C4-2B (cell line): ENCODE measurements around the gene PRSS12.
"Not testable (repeated sequence)": the region's sequence is repeated elsewhere in the genome, so short reads cannot be mapped to it uniquely, and the experiment has no call there.

Experiments used
- H3K27ac ChIP-seq: fragments of 450-650 bp; 2 replicates; pipeline ENCODE4 v1.5.1; 2017
- ZFX ChIP-seq: fragments of 450-650 bp; IDR thresholded peaks from 2 replicates; pipeline ENCODE4 v1.6.1; 2017
- TF ChIP-seq, protein P1 (sequence below): fragments of 450-650 bp; conservative IDR thresholded peaks from 2 replicates; pipeline ENCODE4 v1.5.1; 2017; ENCODE audit warnings: mild to moderate bottlenecking

PRSS12 gene

DNA sequence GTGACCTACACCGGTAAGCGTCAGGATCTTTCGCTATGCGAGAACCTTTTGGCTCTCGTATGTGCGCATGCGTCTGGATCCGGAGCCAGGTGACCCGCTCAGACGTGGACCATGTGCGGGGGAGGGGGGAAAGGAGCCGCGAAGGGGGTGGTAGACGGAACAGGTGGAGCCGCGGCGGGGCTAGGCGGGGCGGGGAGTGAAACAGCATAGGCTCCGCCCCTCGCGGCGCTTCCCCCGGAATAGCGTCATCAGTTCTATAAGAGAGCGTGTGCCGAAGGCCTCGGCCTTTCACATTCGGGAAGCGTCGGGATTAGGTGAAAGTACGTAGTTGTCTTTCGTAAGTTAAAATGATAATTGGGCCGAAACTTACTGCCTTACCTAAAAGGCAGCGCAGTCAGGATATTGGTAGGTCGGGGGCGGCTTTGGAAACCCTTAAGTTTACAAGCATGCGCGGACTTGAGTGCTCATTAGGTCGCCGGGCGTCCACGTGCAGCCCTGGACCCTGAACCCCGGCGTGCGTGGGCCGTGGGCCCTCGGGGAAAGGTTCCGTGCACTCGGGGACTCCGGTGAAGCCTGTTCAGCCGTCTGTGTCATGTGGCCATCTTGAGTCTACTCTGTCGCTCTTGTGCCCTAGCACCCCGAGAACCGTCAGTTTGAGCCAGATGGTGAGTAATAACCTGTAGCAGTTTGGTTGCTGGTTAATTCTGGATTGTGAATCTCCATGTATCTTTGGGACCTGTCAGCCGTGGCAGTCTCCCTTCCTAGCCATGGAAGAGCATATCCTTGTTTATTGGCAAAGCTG is 74.1 kb downstream of the PRSS12 start:
- TF ChIP-seq, protein P1, sequence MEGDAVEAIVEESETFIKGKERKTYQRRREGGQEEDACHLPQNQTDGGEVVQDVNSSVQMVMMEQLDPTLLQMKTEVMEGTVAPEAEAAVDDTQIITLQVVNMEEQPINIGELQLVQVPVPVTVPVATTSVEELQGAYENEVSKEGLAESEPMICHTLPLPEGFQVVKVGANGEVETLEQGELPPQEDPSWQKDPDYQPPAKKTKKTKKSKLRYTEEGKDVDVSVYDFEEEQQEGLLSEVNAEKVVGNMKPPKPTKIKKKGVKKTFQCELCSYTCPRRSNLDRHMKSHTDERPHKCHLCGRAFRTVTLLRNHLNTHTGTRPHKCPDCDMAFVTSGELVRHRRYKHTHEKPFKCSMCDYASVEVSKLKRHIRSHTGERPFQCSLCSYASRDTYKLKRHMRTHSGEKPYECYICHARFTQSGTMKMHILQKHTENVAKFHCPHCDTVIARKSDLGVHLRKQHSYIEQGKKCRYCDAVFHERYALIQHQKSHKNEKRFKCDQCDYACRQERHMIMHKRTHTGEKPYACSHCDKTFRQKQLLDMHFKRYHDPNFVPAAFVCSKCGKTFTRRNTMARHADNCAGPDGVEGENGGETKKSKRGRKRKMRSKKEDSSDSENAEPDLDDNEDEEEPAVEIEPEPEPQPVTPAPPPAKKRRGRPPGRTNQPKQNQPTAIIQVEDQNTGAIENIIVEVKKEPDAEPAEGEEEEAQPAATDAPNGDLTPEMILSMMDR = no peak
- TF ChIP-seq ZFX = peak; percentile 83
- peak overlapping the region; percentile 99 for H3K27ac ChIP-seq

DNA sequence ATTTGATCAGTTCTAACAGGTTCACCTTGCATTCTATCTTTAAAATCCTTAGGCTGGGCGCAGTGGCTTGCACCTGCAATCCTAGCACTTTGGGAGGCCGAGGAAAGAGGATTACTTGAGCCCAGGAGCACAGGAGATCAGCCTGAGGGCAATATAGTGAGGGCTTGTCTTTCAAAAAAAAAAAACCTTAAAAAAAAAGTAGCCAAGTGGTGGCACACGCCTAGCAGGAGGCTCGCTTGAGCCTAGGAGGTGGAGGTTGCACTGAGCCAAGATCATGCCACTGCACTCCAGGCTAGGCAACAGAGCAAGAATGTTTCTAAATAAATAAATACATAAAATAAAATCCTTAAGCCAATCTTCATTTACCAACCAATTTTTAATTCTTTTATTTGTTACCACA is 75.6 kb downstream of the PRSS12 start:
- no peak overlapping the region for H3K27ac ChIP-seq

DNA sequence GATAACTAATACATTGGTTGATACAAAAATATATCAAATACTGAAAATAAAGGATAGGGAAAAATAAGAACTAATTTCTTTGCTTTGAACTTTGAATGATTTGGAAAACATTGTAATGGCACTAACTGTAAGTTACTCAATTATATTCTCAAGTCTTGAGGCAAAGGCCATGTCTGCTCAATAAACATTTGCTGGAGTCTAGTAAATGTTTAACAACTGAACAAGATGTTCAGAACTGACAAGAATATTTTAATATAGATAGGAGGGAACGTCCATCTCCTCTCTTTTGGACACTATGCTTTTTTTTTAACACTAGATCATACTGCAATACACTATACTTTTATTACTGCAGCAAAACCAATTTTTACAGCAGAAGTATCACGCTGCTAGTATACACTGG is 76.2 kb downstream of the PRSS12 start:
- TF ChIP-seq, protein P1 = no peak
- no peak for TF ChIP-seq ZFX
- H3K27ac ChIP-seq = no peak overlapping the region

More for the DNA sequence above, 75.6 kb downstream of the PRSS12 start:
- no peak for TF ChIP-seq ZFX
- TF ChIP-seq, protein P1 = no peak

DNA sequence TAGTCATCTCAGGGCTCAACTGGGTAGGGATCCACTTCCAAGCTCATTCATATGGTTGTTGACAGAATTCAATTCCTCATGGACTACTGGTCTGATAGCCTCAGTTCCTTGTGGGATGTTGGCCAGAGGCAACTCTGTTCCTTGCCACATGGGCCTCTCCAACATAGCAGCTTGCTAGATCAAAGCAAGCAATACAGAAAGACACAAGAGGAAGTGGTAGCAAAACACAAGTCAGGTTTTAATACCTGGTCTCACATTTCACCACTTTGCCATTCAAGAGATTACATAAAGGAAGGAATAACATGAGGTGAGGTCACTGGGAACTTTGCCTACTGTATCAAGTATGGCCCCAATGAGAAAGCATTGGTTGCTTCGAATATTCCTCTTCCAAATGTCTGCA is 79.2 kb downstream of the PRSS12 start:
- no peak overlapping the region for H3K27ac ChIP-seq
- no peak for TF ChIP-seq ZFX
- TF ChIP-seq, protein P1 = no peak

DNA sequence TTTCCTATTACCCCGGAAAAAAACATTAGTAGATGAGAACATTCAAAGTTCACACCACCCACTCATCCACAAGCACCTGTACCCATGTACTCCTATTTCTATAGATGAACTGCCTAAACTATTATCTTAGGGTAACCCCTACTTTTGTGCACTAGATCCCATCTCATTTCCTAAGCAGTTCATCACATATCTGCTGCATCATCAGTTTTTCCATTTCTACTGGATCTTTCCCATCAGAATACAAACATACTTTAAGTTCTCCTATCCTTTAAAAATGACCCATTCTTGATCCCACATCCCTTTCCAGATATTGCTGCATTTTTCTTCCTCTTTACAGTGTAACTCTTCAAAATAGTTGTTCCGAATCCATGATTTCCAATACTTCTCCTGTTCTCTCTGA is 81.0 kb downstream of the PRSS12 start:
- TF ChIP-seq, protein P1 = no peak
- no peak for TF ChIP-seq ZFX
- no peak overlapping the region for H3K27ac ChIP-seq

DNA sequence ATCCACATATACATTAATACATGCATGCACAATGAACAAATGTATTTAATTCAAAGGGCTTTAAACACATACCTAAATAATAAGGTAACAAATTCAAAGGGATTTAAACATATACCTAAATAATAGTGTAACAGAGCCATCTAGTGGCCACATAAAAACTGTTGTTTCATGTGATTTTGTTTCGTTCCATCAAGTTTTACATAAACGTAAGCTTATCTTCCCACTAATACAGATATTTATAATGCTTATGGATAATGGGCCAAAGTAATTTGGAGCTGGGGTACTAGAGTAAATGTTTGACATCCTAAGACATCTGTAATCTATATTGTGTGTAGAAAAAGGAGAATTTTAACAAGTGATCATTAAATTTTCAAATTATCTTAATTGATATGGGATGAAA is 82.3 kb downstream of the PRSS12 start:
- H3K27ac ChIP-seq = no peak overlapping the region
- TF ChIP-seq, protein P1 = peak; percentile 63
- no peak for TF ChIP-seq ZFX

DNA sequence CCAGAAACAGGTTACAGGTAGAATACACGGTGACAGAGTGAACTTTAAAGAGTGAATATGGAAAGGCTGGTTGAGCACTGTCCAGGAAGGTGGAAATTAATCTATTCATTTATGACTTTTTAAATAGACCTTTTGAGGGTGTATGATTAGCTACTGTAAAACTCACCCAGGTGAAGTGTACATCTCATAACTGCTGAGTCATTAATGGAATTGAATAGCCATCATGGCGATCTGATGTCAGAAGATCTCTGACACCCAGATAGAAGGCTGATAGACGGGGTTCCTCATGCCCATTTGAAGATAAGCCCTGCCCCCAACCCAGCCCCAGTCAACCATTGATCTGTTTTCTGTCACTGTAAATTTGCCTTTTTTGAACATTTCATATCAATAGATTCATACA is 84.0 kb downstream of the PRSS12 start:
- no peak overlapping the region for H3K27ac ChIP-seq
- no peak for TF ChIP-seq ZFX
- TF ChIP-seq, protein P1 = no peak

DNA sequence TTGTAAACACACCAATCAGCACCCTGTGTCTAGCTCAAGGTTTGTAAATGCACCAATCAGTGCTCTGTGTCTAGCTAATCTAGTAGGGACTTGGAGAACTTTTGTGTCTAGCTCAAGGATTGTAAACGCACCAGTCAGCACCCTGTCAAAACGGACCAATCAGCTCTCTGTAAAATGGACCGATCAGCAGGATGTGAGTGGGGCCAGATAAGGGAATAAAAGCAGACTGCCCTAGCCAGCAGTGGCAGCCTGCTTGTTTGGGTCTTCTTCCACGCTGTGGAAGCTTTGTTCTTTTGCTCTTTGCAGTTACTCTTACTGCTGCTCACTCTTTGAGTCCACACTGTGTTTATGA is 86.7 kb downstream of the PRSS12 start:
- not testable (repeated sequence) for H3K27ac ChIP-seq
